ENCODE results near the gene ITGAE. TPM values are rescaled to one million over a fixed set of nuclear protein-coding genes. Genes with fewer than 3 reads are reported as not detected.

The ITGAE gene
- total RNA-seq, 2 donors from 2014 or later = 9.1 to 12.9 TPM

DNA sequence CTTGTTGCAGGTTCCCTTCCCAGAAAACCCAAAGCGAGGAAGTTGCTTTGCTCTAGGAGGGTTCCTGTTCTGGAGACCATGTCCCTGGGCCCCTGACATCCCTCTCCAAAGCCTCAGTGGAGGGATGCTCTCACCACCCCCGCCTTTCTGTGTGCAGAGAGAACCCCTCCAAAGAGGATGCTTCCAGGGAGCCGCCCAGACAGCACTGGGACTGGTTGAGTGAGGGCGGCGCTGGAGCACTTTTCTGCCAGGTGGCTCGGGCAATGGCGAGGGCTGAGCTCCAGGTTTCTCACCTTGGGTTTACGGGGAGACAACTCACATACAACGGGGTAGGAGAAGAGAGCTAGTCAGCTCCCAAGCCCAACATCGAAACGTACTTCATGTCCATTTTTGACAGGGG, 125.1 kb downstream of the ITGAE start:
- H3K4me3 ChIP-seq = no peak overlapping the region
- no peaks in the 10 kb centered on the region for H3K36me3 ChIP-seq (replicated peaks in 1 of 2; ENCODE audit: insufficient read depth in 1 of 2, low read depth in 2 of 2)
- 53 to 58% methylated on average over 11 of the region's 11 CpGs for WGBS, 2 donors
- DNase-seq = no peak
- H3K9me3 ChIP-seq = no peaks in the 10 kb centered on the region
- no peak for ATAC-seq
- intact Hi-C loops (cut with DNase I) = no loop called here
- no peaks in the 10 kb centered on the region for H3K4me1 ChIP-seq
- no peak for TF ChIP-seq CTCF (IDR thresholded peaks at IDR 0.05)
- no peak for TF ChIP-seq POLR2A (IDR thresholded peaks at IDR 0.05)
- H3K27me3 ChIP-seq = no peaks in the 10 kb centered on the region
- H3K27ac ChIP-seq = no peak overlapping the region

DNA sequence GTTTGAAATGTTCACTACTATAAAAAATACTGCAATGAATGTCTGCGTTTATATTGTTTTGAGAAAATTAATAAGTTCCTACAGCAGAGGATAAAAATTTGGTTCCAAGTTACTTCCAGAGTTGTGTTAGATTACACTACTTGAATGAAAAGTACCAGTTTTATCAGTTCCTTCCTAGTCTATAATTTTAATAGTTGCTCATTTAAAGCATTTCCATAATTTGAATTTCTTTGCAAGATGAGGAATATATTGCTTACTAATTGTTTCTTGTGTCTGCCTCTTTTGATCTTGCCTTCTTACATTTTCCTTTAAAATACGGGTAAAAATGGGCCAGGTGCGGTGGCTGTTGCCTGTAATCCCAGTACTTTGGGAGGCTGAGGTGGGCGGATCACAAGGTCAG, 128.4 kb downstream of the ITGAE start:
- TF ChIP-seq POLR2A (IDR thresholded peaks at IDR 0.05) (no peak), CTCF (IDR thresholded peaks at IDR 0.05) (no peak)
- ATAC-seq (no peak), DNase-seq (no peak)
- WGBS, 2 donors = 94 to 95% methylated on average over 4 of the region's 4 CpGs
- Histone ChIP-seq H3K9me3 (no peaks in the 10 kb centered on the region), H3K4me3 (no peak overlapping the region), H3K36me3 (replicated peaks in 1 of 2; ENCODE audit: insufficient read depth in 1 of 2, low read depth in 2 of 2) (no peaks in the 10 kb centered on the region), H3K27ac (no peak overlapping the region), H3K4me1 (peaks cover 15% of the 10 kb centered on the region), H3K27me3 (no peaks in the 10 kb centered on the region)
- intact Hi-C loops (cut with DNase I) = no loop called here

GRCh38 chr17:3669548-3669947, 131.4 kb downstream of the ITGAE start:
- TF ChIP-seq POLR2A (IDR thresholded peaks at IDR 0.05) (no peak), CTCF (IDR thresholded peaks at IDR 0.05) (no peak)
- H3K27ac ChIP-seq = peak overlapping the region in 1 of 4 donors; percentile 96

DNA sequence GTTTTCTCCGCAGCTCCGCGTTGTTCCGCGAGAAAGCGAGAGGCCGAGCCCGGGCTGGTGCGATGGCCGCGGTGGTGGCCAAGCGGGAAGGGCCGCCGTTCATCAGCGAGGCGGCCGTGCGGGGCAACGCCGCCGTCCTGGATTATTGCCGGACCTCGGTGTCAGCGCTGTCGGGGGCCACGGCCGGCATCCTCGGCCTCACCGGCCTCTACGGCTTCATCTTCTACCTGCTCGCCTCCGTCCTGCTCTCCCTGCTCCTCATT, 132.0 kb downstream of the ITGAE start:
- TF ChIP-seq CTCF (IDR thresholded peaks at IDR 0.05) (no peak), POLR2A (IDR thresholded peaks at IDR 0.05) (no peak)
- Histone ChIP-seq H3K27ac (peak overlapping the region; percentile 96 to 100 (median 100)), H3K27me3 (no peaks in the 10 kb centered on the region), H3K4me3 (peak overlapping the region; percentile 71 to 100), H3K4me1 (peaks cover 42% of the 10 kb centered on the region), H3K36me3 (replicated peaks in 1 of 2; ENCODE audit: insufficient read depth in 1 of 2, low read depth in 2 of 2) (no peaks in the 10 kb centered on the region), H3K9me3 (no peaks in the 10 kb centered on the region)
- intact Hi-C loops (cut with DNase I) = no loop called here
- WGBS, 2 donors = 0% methylated on average over 2 to 32 of the region's 32 CpGs
- ATAC-seq (no peak), DNase-seq (no peak)

More at GRCh38 chr17:3669548-3669947, 131.4 kb downstream of the ITGAE start:
- H3K36me3 ChIP-seq (replicated peaks in 1 of 2; ENCODE audit: insufficient read depth in 1 of 2, low read depth in 2 of 2) = no peaks in the 10 kb centered on the region
- peak overlapping the region; percentile 71 to 100 for H3K4me3 ChIP-seq
- intact Hi-C loops (cut with DNase I) = no loop called here
- H3K27me3 ChIP-seq = no peaks in the 10 kb centered on the region
- DNase-seq (no peak), ATAC-seq (no peak)
- peaks cover 42% of the 10 kb centered on the region for H3K4me1 ChIP-seq
- no peaks in the 10 kb centered on the region for H3K9me3 ChIP-seq
- 37 to 40% methylated on average over 12 of the region's 12 CpGs for WGBS, 2 donors

- Histone ChIP-seq H3K36me3 (replicated peaks in 1 of 2; ENCODE audit: insufficient read depth in 1 of 2, low read depth in 2 of 2) (peaks cover 3 to 5% of the 10 kb centered on the region in 2 donors), H3K4me1 (peaks cover 42% of the 10 kb centered on the region), H3K27ac (peak within 1 kb of the TSS; percentile 96 to 100 (median 100)), H3K4me3 (peak within 1 kb of the TSS; percentile 72 to 100), H3K27me3 (no peaks in the 10 kb centered on the region), H3K9me3 (no peaks in the 10 kb centered on the region)
- DNase-seq = peak; percentile 98 to 99 (median 99)
- TF ChIP-seq POLR2A (IDR thresholded peaks at IDR 0.05) (peak; percentile 96 to 99 (median 99)), CTCF (IDR thresholded peaks at IDR 0.05) (no peak)
- peak; percentile 90 for ATAC-seq
- intact Hi-C loops (cut with DNase I) = no loop called here
- WGBS, 2 donors = 0 to 7% methylated on average over 3 to 89 of the region's 89 CpGs
Measured at GRCh38 chr17:3668279-3669084, 132.5 kb downstream of the ITGAE start, which contains the start of the genes EMC6 and TAX1BP3. Gene EMC6, plus strand, starts transcription at chr17:3668812. Its CDS starts 335 bp downstream, at chr17:3669147. Gene TAX1BP3, minus strand, starts transcription at chr17:3668578. Its CDS starts 52 bp downstream, at chr17:3668526.
